B cell (primary cell): ENCODE measurements around the gene ANTXR1.

Source experiments
- EZH2 ChIP-seq: IDR thresholded peaks from 2 replicates; pipeline ENCODE4 v1.6.1; 2012; ENCODE audit warnings: borderline replicate concordance, low read depth, mild to moderate bottlenecking, moderate library complexity, low read length; ENCODE audit not compliant: insufficient read depth, poor library complexity, severe bottlenecking
- TF ChIP-seq, protein P1 (sequence below): fragments of 200-600 bp; IDR thresholded peaks from one replicate; pipeline ENCODE4 v1.8.0; 2022; ENCODE audit warnings: antibody characterized with exemption, mild to moderate bottlenecking

DNA sequence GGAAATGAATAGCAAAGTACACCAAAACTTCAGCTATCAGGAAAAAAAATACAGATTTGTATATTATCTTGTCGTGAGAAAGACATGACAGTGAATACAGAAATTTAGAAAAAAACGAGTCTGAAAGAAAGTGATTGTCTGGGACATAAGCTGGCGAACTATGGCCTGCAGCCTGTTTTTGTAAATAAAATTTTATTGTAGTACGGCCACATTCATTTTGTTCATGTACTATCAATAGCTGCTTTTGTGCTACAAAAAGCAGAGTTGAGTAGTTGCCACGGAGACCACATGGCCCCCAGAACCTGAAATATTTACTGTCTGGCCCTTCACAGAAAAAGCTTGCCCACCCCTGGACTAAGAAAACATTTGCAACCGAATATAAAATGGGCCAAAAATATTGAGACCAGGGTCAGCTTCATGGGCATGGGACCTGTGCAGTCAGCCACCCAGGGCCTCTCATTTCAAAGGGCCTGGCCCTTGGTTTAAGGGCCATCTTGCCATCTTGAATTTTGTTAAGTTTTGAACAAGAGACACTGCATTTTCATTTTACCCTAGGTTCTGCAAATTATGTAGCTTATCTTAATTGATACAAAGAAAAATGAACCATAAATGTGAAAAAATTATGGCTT is 17.9 kb downstream of the ANTXR1 start:
- TF ChIP-seq, protein P1, sequence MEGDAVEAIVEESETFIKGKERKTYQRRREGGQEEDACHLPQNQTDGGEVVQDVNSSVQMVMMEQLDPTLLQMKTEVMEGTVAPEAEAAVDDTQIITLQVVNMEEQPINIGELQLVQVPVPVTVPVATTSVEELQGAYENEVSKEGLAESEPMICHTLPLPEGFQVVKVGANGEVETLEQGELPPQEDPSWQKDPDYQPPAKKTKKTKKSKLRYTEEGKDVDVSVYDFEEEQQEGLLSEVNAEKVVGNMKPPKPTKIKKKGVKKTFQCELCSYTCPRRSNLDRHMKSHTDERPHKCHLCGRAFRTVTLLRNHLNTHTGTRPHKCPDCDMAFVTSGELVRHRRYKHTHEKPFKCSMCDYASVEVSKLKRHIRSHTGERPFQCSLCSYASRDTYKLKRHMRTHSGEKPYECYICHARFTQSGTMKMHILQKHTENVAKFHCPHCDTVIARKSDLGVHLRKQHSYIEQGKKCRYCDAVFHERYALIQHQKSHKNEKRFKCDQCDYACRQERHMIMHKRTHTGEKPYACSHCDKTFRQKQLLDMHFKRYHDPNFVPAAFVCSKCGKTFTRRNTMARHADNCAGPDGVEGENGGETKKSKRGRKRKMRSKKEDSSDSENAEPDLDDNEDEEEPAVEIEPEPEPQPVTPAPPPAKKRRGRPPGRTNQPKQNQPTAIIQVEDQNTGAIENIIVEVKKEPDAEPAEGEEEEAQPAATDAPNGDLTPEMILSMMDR = no peak
- no peak for TF ChIP-seq EZH2
